Measurements from ENCODE around the gene TRANK1. TPM values are rescaled to one million over a fixed set of nuclear protein-coding genes. Genes with fewer than 3 reads are reported as not detected.

TRANK1 gene
- polyA plus RNA-seq, 6 donors from 2014 or later = 0.56 to 25.1 (median 20.4) TPM

Other genes starting within 250 kb of the TRANK1 start
- gene DCLK3, start 180.5 kb downstream of the TRANK1 start, polyA plus RNA-seq (ENCODE audit: low read depth in 6 of 6) = not detected
- gene EPM2AIP1, start 48.1 kb upstream of the TRANK1 start, polyA plus RNA-seq (ENCODE audit: low read depth in 6 of 6) = 10 to 100 TPM in 1 of 6 donors, 1 to 10 TPM in 5; 6.9 to 13.7 (median 7.4) TPM
- gene MLH1, start 48.5 kb upstream of the TRANK1 start, polyA plus RNA-seq (ENCODE audit: low read depth in 6 of 6) = 10 to 100 TPM; 24.4 to 39.9 (median 26.7) TPM
- gene LRRFIP2, start 229.5 kb upstream of the TRANK1 start, polyA plus RNA-seq (ENCODE audit: low read depth in 6 of 6) = 10 to 100 TPM in 5 of 6 donors, 1 to 10 TPM in 1; 7.6 to 20.6 (median 15.5) TPM

Measured in naive B cell (primary cell).